HCT116 (cell line): ENCODE results near the gene CYTIP. TPM values are rescaled to one million over a fixed set of nuclear protein-coding genes. Genes with fewer than 3 reads are reported as not detected.

ENCODE experiments used
- ATAC-seq: fragments of 200-7000 bp; cut with Tn5 transposase; 2 replicates; pipeline ENCODE4 v1.9.1; 2020; ENCODE audit warnings: mild to moderate bottlenecking, moderate library complexity
- BruUV-seq: library from RNA; stranded (reverse); fragments of 400-500 nt; replicated peaks from 2 replicates; lab custom pipeline; 2021; lab: Mats Ljungman, UMichigan
- CTCF ChIA-PET: fragments of 300-600 bp; sonication (Branson Sonifier 250); formaldehyde crosslinking; loops from one replicate; lab custom pipeline; 2021; ENCODE audit warnings: antibody characterized with exemption; lab: Charles Lee
- POLR2A ChIA-PET: fragments of 300-600, 350-600 bp; sonication (Branson Sonifier 250); formaldehyde crosslinking; loops from one replicate; lab custom pipeline; 2021; ENCODE audit warnings: antibody characterized with exemption; lab: Charles Lee
- RAD21 ChIA-PET, 2 experiments: fragments of 300-600 bp; sonication (Branson Sonifier 250); formaldehyde crosslinking; loops; one replicate each; lab custom pipeline; 2023; ENCODE audit warnings: low total read pairs in 2 of 2; ENCODE audit not compliant: uncharacterized antibody in 2 of 2, unreplicated experiment in 2 of 2, low non-redundant PET in 1 of 2; lab: Charles Lee
- DNase-seq: peaks from one replicate; pipeline ENCODE4 v3.0.0-alpha.2; 2010; ENCODE audit warnings: low read depth, low spot score
- H2AFZ ChIP-seq: fragments of 200-600 bp; shearing (Covaris generic), sonication (generic); 2 replicates; pipeline ENCODE4 v1.6.1; 2017; ENCODE audit warnings: low read depth, mixed run types, mixed read lengths, antibody characterized with exemption, low read length; ENCODE audit not compliant: poor library complexity, severe bottlenecking
- H3K27ac ChIP-seq: 2 replicates; pipeline ENCODE4 v1.5.1; 2012; ENCODE audit warnings: low read depth, low read length
- H3K27me3 ChIP-seq: fragments of 200-600 bp; sonication (generic); 2 replicates; pipeline ENCODE4 v1.6.1; 2016; ENCODE audit warnings: mixed run types, low read length, mixed read lengths; ENCODE audit not compliant: insufficient read depth
- H3K36me3 ChIP-seq, 2 experiments: fragments of 200-500 bp in 1 of 2; fragments of 200-600 bp in 1 of 2; sonication (Bioruptor generic) in 1 of 2; sonication (generic) in 1 of 2; 2 replicates each; pipeline versions ENCODE4 v1.5.1 to v1.6.1; 2014 to 2016; ENCODE audit warnings: low read length in 2 of 2, inconsistent platforms in 1 of 2, mixed read lengths in 1 of 2, mixed run types in 1 of 2; ENCODE audit not compliant: insufficient read depth in 2 of 2, control insufficient read depth in 1 of 2
- H3K4me1 ChIP-seq, 2 experiments: fragments of 200-600 bp in 1 of 2; sonication (generic) in 1 of 2; 2 replicates each; pipeline versions ENCODE4 v1.5.1 to v1.6.1; 2012 to 2017; ENCODE audit warnings: low read length in 2 of 2, inconsistent platforms in 1 of 2, mild to moderate bottlenecking in 1 of 2, mixed read lengths in 1 of 2, mixed run types in 1 of 2, moderate library complexity in 1 of 2; ENCODE audit not compliant: insufficient read depth in 2 of 2, control insufficient read depth in 1 of 2
- H3K4me2 ChIP-seq: fragments of 200-600 bp; sonication (generic); 2 replicates; pipeline ENCODE4 v1.6.1; 2017; ENCODE audit warnings: mixed run types, low read length, mixed read lengths
- H3K4me3 ChIP-seq, 2 experiments: fragments of 200-600 bp in 1 of 2; sonication (generic) in 1 of 2; replicated peaks in 1 of 2; 2 replicates each; pipeline ENCODE4 v1.5.1; 2011 to 2016; ENCODE audit warnings: low read length in 2 of 2, control low read depth in 1 of 2, low read depth in 1 of 2, mild to moderate bottlenecking in 1 of 2, mixed read lengths in 1 of 2, mixed run types in 1 of 2
- H3K79me2 ChIP-seq: fragments of 200-600 bp; sonication (generic); 2 replicates; pipeline ENCODE4 v1.6.1; 2017; ENCODE audit warnings: mild to moderate bottlenecking, mixed run types, low read length, moderate library complexity, mixed read lengths; ENCODE audit not compliant: insufficient read depth
- H3K9ac ChIP-seq: fragments of 200-600 bp; sonication (generic); 2 replicates; pipeline ENCODE4 v1.6.1; 2016; ENCODE audit warnings: low read length, mixed read lengths
- H3K9me2 ChIP-seq: fragments of 200-600 bp; sonication (generic), shearing (Covaris generic); 2 replicates; pipeline ENCODE4 v1.6.1; 2017; ENCODE audit warnings: mixed run types, mild to moderate bottlenecking, moderate library complexity; ENCODE audit not compliant: insufficient read depth
- H3K9me3 ChIP-seq, 2 experiments: fragments of 200-500 bp in 1 of 2; fragments of 200-600 bp in 1 of 2; sonication (Bioruptor generic) in 1 of 2; sonication (generic) in 1 of 2; 2 replicates each; pipeline ENCODE4 v1.6.1; 2014 to 2017; ENCODE audit warnings: low read length in 2 of 2, mixed read lengths in 2 of 2, inconsistent platforms in 1 of 2, low read depth in 1 of 2, mild to moderate bottlenecking in 1 of 2, mixed run types in 1 of 2, moderate library complexity in 1 of 2; ENCODE audit not compliant: control insufficient read depth in 1 of 2, insufficient read depth in 1 of 2
- H4K20me1 ChIP-seq: fragments of 200-600 bp; sonication (generic), shearing (Covaris generic); 2 replicates; pipeline ENCODE4 v1.6.1; 2017; ENCODE audit warnings: mixed run types, mild to moderate bottlenecking, moderate library complexity; ENCODE audit not compliant: insufficient read depth
- ATF3 ChIP-seq: IDR thresholded peaks from 2 replicates; pipeline ENCODE4 v1.6.1; 2012
- CBX3 ChIP-seq: IDR thresholded peaks from 2 replicates; pipeline ENCODE4 v1.6.1; 2012; ENCODE audit warnings: low read depth
- CTCF ChIP-seq, 3 experiments: fragments of 200-600 bp in 1 of 3; sonication (generic) in 1 of 3; IDR thresholded peaks in 2 of 3; conservative IDR thresholded peaks in 1 of 3; 2 replicates each; pipeline ENCODE4 v1.5.1; 2012 to 2017; ENCODE audit warnings: low read depth in 2 of 3, low read length in 2 of 3, antibody characterized with exemption in 1 of 3, borderline replicate concordance in 1 of 3, control low read depth in 1 of 3, mild to moderate bottlenecking in 1 of 3, mixed read lengths in 1 of 3, mixed run types in 1 of 3, moderate library complexity in 1 of 3; ENCODE audit not compliant: insufficient read depth in 1 of 3
- EGR1 ChIP-seq: IDR thresholded peaks from 2 replicates; pipeline ENCODE4 v1.6.1; 2012; ENCODE audit warnings: low read depth
- ELF1 ChIP-seq: IDR thresholded peaks from 2 replicates; pipeline ENCODE4 v1.6.1; 2012; ENCODE audit warnings: low read depth, borderline replicate concordance
- EZH2 ChIP-seq: fragments of 200-600 bp; sonication (generic); IDR thresholded peaks from 2 replicates; pipeline ENCODE4 v1.6.1; 2017; ENCODE audit warnings: antibody characterized with exemption, mixed run types
- EZH2phosphoT487 ChIP-seq: fragments of 200-600 bp; IDR thresholded peaks from 2 replicates; pipeline ENCODE4 v1.6.1; 2018; ENCODE audit warnings: antibody characterized with exemption, borderline replicate concordance
- FOSL1 ChIP-seq: IDR thresholded peaks from 2 replicates; pipeline ENCODE4 v1.6.1; 2012; ENCODE audit warnings: low read depth
- POLR2A ChIP-seq: IDR thresholded peaks from 2 replicates; pipeline ENCODE4 v1.7.0; 2011; ENCODE audit warnings: borderline replicate concordance; ENCODE audit not compliant: insufficient read depth, insufficient read length; ENCODE audit errors: extremely low read depth
- POLR2AphosphoS5 ChIP-seq: IDR thresholded peaks from 2 replicates; pipeline ENCODE4 v1.6.1; 2011; ENCODE audit warnings: mild to moderate bottlenecking, low read depth, low read length, moderate library complexity
- RAD21 ChIP-seq: IDR thresholded peaks from 2 replicates; pipeline ENCODE4 v1.6.1; 2012; ENCODE audit warnings: low read depth, mild to moderate bottlenecking
- REST ChIP-seq: IDR thresholded peaks from 2 replicates; pipeline ENCODE4 v1.6.1; 2012; ENCODE audit warnings: low read depth
- SIN3A ChIP-seq: IDR thresholded peaks from 2 replicates; pipeline ENCODE4 v1.6.1; 2012; ENCODE audit warnings: low read depth
- TCF7L2 ChIP-seq: IDR thresholded peaks from 2 replicates; pipeline ENCODE4 v1.7.0; 2011; ENCODE audit warnings: borderline replicate concordance, inconsistent platforms; ENCODE audit not compliant: insufficient read depth, insufficient read length; ENCODE audit errors: extremely low read depth
- YY1 ChIP-seq: IDR thresholded peaks from 2 replicates; pipeline ENCODE4 v1.6.1; 2011; ENCODE audit warnings: low read length, low read depth, moderate library complexity, mild to moderate bottlenecking; ENCODE audit not compliant: insufficient replicate concordance; ENCODE audit errors: extremely low read depth
- ZFX ChIP-seq: fragments of 450-650 bp; IDR thresholded peaks from 2 replicates; pipeline ENCODE4 v1.6.1; 2017
- intact Hi-C: fragments of 100-400 bp; cut with micrococcal nuclease; formaldehyde crosslinking; loops from 2 replicates; pipeline ENCODE4 v1.10.0; 2022
- total RNA-seq: library from RNA; stranded (reverse); gene quantifications from one replicate; pipeline ENCODE4 v1.2.1, GENCODE V29; 2021; ENCODE audit not compliant: unreplicated experiment

CYTIP gene
- total RNA-seq, 1 experiment from 2014 or later = 0.64 TPM

- H2AFZ ChIP-seq = no peak overlapping the region
- no peaks in the 10 kb centered on the region for H3K27me3 ChIP-seq
- no peaks in the 10 kb centered on the region for H4K20me1 ChIP-seq
- no peak overlapping the region for H3K4me3 ChIP-seq
- intact Hi-C loops = no loop called here
- H3K4me2 ChIP-seq = no peak overlapping the region
- H3K9ac ChIP-seq = no peak overlapping the region
- ChIA-PET RAD21 (no interaction called here), CTCF (no interaction called here), POLR2A (no interaction called here)
- DNase-seq (no peak), ATAC-seq (no peak)
- no peaks in the 10 kb centered on the region for H3K79me2 ChIP-seq
- H3K9me3 ChIP-seq = no peaks in the 10 kb centered on the region
- H3K36me3 ChIP-seq = no peaks in the 10 kb centered on the region
- no peaks in the 10 kb centered on the region for H3K9me2 ChIP-seq
- TF ChIP-seq YY1 (no peak), ATF3 (no peak), FOSL1 (no peak), TCF7L2 (no peak), EGR1 (no peak), REST (no peak), SIN3A (no peak), EZH2phosphoT487 (no peak), EZH2 (no peak), CBX3 (no peak), CTCF (IDR thresholded peaks at IDR 0.05 in 2 of 3, conservative IDR thresholded peaks at IDR 0.05 in 1 of 3; ENCODE audit: borderline replicate concordance in 1 of 3, insufficient read depth in 1 of 3, low read depth in 2 of 3, low read length in 2 of 3) (no peak), ZFX (no peak), POLR2A (no peak), RAD21 (no peak), ELF1 (no peak), POLR2AphosphoS5 (no peak)
- no TSS peak for BruUV-seq
- H3K4me1 ChIP-seq = no peaks in the 10 kb centered on the region
- no peak overlapping the region for H3K27ac ChIP-seq
Measured at GRCh38 chr2:157479081-157480027, 35.5 kb upstream of the CYTIP start.
